ENCODE data around the gene MRRF. TPM values are rescaled to one million over a fixed set of nuclear protein-coding genes. Genes with fewer than 3 reads are reported as not detected.
"Not testable (repeated sequence)": the region's sequence is repeated elsewhere in the genome, so short reads cannot be mapped to it uniquely, and the experiment has no call there.

The MRRF gene
- total and polyA plus RNA-seq, 5 donors, result 23.1 to 33.8 (median 26.7) TPM

DNA sequence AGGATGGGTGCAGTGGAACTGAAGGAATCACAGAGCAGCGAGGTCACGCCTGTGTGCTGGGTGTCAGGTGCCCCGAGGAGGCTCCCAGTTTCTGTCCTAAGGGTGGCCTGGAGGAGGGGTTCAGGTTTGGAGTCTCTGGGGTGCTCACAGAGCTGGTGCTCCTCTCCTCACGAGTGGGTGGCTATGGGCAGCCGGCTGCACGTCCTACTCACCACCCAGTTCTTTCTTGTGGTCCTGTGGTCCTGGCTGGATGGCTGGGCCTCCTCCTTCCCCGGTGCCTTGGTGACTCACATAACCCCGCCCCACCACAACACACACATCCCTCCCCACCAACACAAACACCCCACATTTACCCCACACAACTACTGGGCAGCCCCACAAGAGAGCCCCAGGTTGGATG lies 96.2 kb downstream of the MRRF start:
- H3K4me3 ChIP-seq (ENCODE audit: low read length), result no peak overlapping the region
- intact Hi-C loops (cut with DNase I), result no loop called here
- H3K9me3 ChIP-seq (ENCODE audit: control insufficient read depth, low read length), result no peaks in the 10 kb centered on the region
- ATAC-seq, result no peak
- H3K4me1 ChIP-seq (ENCODE audit: control insufficient read depth, insufficient read depth, low read length), result no peaks in the 10 kb centered on the region
- no peaks in the 10 kb centered on the region for H3K27me3 ChIP-seq (ENCODE audit: control insufficient read depth, insufficient read depth)
- WGBS, result 82% methylated on average over 8 of the region's 8 CpGs
- H3K27ac ChIP-seq (ENCODE audit: low read length), result no peak overlapping the region
- no peak for DNase-seq

- H3K27me3 ChIP-seq (ENCODE audit: control insufficient read depth, insufficient read depth); H3K27ac ChIP-seq (ENCODE audit: low read length); DNase-seq; H3K4me1 ChIP-seq (ENCODE audit: control insufficient read depth, insufficient read depth, low read length); H3K4me3 ChIP-seq (ENCODE audit: low read length); intact Hi-C loops (cut with DNase I); H3K9me3 ChIP-seq (ENCODE audit: control insufficient read depth, low read length); ATAC-seq: not testable (repeated sequence)
- WGBS, result 93% methylated on average over 12 of the region's 12 CpGs
These were observed 98.4 kb downstream of the MRRF start for GRCh38 chr9:122363131-122363530.

GRCh38 chr9:122364117-122364782 lies 99.6 kb downstream of the MRRF start:
- Histone ChIP-seq H3K27ac (ENCODE audit: low read length) (no peak overlapping the region), H3K4me3 (ENCODE audit: low read length) (no peak overlapping the region), H3K9me3 (ENCODE audit: control insufficient read depth, low read length) (no peaks in the 10 kb centered on the region), H3K27me3 (ENCODE audit: control insufficient read depth, insufficient read depth) (no peaks in the 10 kb centered on the region), H3K4me1 (ENCODE audit: control insufficient read depth, insufficient read depth, low read length) (no peaks in the 10 kb centered on the region)
- intact Hi-C loops (cut with DNase I), result no loop called here
- no peak for DNase-seq
- WGBS, result 92% methylated on average over 10 of the region's 10 CpGs
- ATAC-seq, result no peak

GRCh38 chr9:122364783-122365150 lies 100.1 kb downstream of the MRRF start:
- intact Hi-C loops (cut with DNase I), result no loop called here
- Histone ChIP-seq H3K9me3 (ENCODE audit: control insufficient read depth, low read length) (no peaks in the 10 kb centered on the region), H3K4me1 (ENCODE audit: control insufficient read depth, insufficient read depth, low read length) (no peaks in the 10 kb centered on the region), H3K4me3 (ENCODE audit: low read length) (no peak overlapping the region), H3K27me3 (ENCODE audit: control insufficient read depth, insufficient read depth) (no peaks in the 10 kb centered on the region), H3K27ac (ENCODE audit: low read length) (no peak overlapping the region)
- 46% methylated on average over 10 of the region's 10 CpGs for WGBS
- DNase-seq (no peak), ATAC-seq (peak; percentile 32 to 47)

- ATAC-seq (no peak), DNase-seq (no peak)
- 73% methylated on average over 6 of the region's 6 CpGs for WGBS
- intact Hi-C loops (cut with DNase I), result no loop called here
- no peaks in the 10 kb centered on the region for H3K27me3 ChIP-seq (ENCODE audit: control insufficient read depth, insufficient read depth)
- no peaks in the 10 kb centered on the region for H3K9me3 ChIP-seq (ENCODE audit: control insufficient read depth, low read length)
- no peaks in the 10 kb centered on the region for H3K4me1 ChIP-seq (ENCODE audit: control insufficient read depth, insufficient read depth, low read length)
- no peak overlapping the region for H3K27ac ChIP-seq (ENCODE audit: low read length)
- no peak overlapping the region for H3K4me3 ChIP-seq (ENCODE audit: low read length)
These were observed 101.5 kb downstream of the MRRF start for GRCh38 chr9:122366074-122366660.

GRCh38 chr9:122367065-122367464 lies 102.4 kb downstream of the MRRF start:
- 89% methylated on average over 7 of the region's 7 CpGs for WGBS
- intact Hi-C loops (cut with DNase I), result no loop called here
- Histone ChIP-seq H3K4me3 (ENCODE audit: low read length) (no peak overlapping the region), H3K9me3 (ENCODE audit: control insufficient read depth, low read length) (no peaks in the 10 kb centered on the region), H3K4me1 (ENCODE audit: control insufficient read depth, insufficient read depth, low read length) (no peaks in the 10 kb centered on the region), H3K27me3 (ENCODE audit: control insufficient read depth, insufficient read depth) (no peaks in the 10 kb centered on the region), H3K27ac (ENCODE audit: low read length) (no peak overlapping the region)
- ATAC-seq (no peak), DNase-seq (no peak)

- intact Hi-C loops (cut with DNase I), result no loop called here
- no peaks in the 10 kb centered on the region for H3K9me3 ChIP-seq (ENCODE audit: control insufficient read depth, low read length)
These were observed 103.2 kb downstream of the MRRF start for GRCh38 chr9:122367774-122368460.

DNA sequence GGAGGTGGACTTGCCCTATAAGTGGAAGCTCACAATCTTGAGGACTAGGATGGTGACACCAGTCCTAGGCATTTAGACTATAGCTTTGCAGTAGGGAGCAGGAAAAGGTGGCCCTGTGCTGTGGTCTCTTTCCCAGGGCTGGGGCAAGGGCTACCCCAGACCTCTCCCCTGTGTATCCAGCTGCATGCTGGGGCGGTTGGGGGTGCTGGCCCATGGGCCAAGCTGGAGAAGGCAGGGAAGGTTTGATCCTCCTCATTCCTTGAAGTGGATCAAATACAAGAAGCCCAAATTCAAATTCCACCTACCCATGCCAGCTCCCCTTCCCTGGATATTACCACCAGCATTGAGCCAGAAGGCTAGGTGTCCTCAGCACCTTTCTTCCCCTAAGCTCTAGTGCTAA lies 104.0 kb downstream of the MRRF start:
- no peaks in the 10 kb centered on the region for H3K9me3 ChIP-seq (ENCODE audit: control insufficient read depth, low read length)
- no peak for ATAC-seq
- intact Hi-C loops (cut with DNase I), result no loop called here
- no peak overlapping the region for H3K4me3 ChIP-seq (ENCODE audit: low read length)
- no peak overlapping the region for H3K27ac ChIP-seq (ENCODE audit: low read length)
- no peak for DNase-seq
- no peaks in the 10 kb centered on the region for H3K4me1 ChIP-seq (ENCODE audit: control insufficient read depth, insufficient read depth, low read length)
- no peaks in the 10 kb centered on the region for H3K27me3 ChIP-seq (ENCODE audit: control insufficient read depth, insufficient read depth)
- 95% methylated on average over 1 of the region's 1 CpG for WGBS

More at GRCh38 chr9:122367774-122368460, 103.2 kb downstream of the MRRF start:
- H3K27me3 ChIP-seq (ENCODE audit: control insufficient read depth, insufficient read depth), result no peaks in the 10 kb centered on the region
- H3K4me3 ChIP-seq (ENCODE audit: low read length), result no peak overlapping the region
- DNase-seq (no peak), ATAC-seq (no peak)
- H3K27ac ChIP-seq (ENCODE audit: low read length), result no peak overlapping the region
- H3K4me1 ChIP-seq (ENCODE audit: control insufficient read depth, insufficient read depth, low read length), result no peaks in the 10 kb centered on the region
- WGBS, result 84% methylated on average over 6 of the region's 6 CpGs

DNA sequence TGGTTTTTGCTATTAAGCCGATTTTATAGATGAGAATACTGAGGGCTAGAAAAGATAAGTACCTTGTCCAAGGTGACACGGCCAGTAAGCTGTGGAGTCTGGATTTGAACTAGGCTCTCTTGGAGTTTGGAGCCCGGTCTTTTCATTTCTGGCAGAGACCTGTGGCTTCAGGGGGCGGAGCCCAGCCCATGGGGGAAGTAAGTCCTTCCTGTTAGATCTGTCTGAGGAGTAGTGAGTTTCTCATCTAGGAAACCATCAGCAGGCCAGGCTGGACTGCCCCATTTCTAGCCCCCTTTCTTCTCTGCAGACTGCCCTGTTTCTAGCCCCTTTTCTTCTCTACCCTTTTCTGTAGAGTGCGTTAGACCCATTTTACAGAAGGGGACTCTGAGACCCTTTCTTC lies 105.6 kb downstream of the MRRF start:
- intact Hi-C loops (cut with DNase I), result loop anchor here in 1 of 4 donors (10.0 kb wide), 1 partner anchor 84 kb away; no protein-coding TSS in a partner anchor
- ATAC-seq (peak in 1 of 2 donors; percentile 9), DNase-seq (peak in 2 of 3 donors; percentile 79 to 80)
- H3K4me1 ChIP-seq (ENCODE audit: control insufficient read depth, insufficient read depth, low read length), result no peaks in the 10 kb centered on the region
- H3K4me3 ChIP-seq (ENCODE audit: low read length), result peak overlapping the region; percentile 38
- H3K27me3 ChIP-seq (ENCODE audit: control insufficient read depth, insufficient read depth), result no peaks in the 10 kb centered on the region
- WGBS, result 69% methylated on average over 5 of the region's 5 CpGs
- no peaks in the 10 kb centered on the region for H3K9me3 ChIP-seq (ENCODE audit: control insufficient read depth, low read length)
- H3K27ac ChIP-seq (ENCODE audit: low read length), result no peak overlapping the region

DNA sequence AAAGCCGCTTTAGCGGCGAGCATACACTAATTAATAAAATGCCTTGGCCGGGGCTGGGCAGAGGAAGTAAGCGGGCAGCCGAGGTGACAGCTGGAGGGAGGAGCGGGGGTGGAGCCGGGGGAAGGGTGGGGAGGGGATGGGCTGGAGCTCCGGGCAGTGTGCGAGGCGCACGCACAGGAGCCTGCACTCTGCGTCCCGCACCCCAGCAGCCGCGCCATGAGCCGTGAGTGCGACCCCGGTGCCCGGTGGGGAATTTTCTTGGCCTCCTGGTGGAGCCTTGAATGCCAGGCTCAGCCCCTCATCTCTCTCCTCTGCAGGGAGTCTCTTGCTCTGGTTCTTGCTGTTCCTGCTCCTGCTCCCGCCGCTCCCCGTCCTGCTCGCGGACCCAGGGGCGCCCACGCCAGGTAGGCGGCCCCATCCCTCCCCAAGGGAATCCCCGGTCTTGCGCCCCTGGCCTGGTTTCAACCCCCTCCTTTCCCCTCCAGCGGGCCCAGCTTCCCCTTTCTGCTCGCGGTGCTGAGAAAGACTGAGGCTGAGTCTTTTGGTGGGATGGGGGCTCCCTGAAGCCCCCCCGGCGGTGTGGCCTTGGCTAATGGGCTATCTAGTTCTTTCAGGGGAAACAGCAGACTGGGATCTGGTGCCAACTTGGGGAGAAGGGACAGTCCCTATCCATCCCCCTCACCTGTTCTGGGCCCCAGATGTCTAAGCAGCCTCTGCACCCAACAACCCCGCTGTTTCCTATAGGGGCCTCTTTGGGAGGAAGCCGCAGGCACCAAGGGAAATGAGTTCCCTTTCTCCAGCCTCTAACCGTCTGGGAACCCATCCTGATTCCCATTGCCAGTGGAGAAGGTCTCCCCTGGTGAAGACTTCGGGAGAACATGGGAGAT lies 106.4 kb downstream of the MRRF start, which contains the start of gene PTGS1:
TSS of gene PTGS1 (plus strand) at position 156 of the 887 bp plus-strand sequence. CDS start at position 217, 61 bp downstream.
- 6% methylated on average over 39 of the region's 39 CpGs for WGBS
- no peaks in the 10 kb centered on the region for H3K9me3 ChIP-seq (ENCODE audit: control insufficient read depth, low read length)
- ATAC-seq (peak; percentile 76 to 80), DNase-seq (peak; percentile 65 to 85 (median 85))
- H3K27ac ChIP-seq (ENCODE audit: low read length), result no peak within 1 kb of the TSS
- H3K4me3 ChIP-seq (ENCODE audit: low read length), result peak within 1 kb of the TSS; percentile 38
- intact Hi-C loops (cut with DNase I), result loop anchor here in 1 of 4 donors (10.0 kb wide), 1 partner anchor 84 kb away; no protein-coding TSS in a partner anchor
- no peaks in the 10 kb centered on the region for H3K27me3 ChIP-seq (ENCODE audit: control insufficient read depth, insufficient read depth)
- H3K4me1 ChIP-seq (ENCODE audit: control insufficient read depth, insufficient read depth, low read length), result no peaks in the 10 kb centered on the region
